ENCODE measurements around the gene XPA. TPM values are rescaled to one million over a fixed set of nuclear protein-coding genes. Genes with fewer than 3 reads are reported as not detected.

Gene XPA
- polyA plus RNA-seq, 1 experiment = 1.4 TPM

GRCh38 chr9:97659771-97660170 is 37.4 kb downstream of the XPA start:
- Histone ChIP-seq H3K36me3 (ENCODE audit: control insufficient read depth, insufficient read depth, low read length) (peaks cover 18% of the 10 kb centered on the region), H3K27me3 (ENCODE audit: control insufficient read depth, insufficient read depth, low read length) (no peaks in the 10 kb centered on the region), H3K4me3 (ENCODE audit: low read depth, low read length) (no peak overlapping the region)
- ChIA-PET CTCF (interaction anchor here (0.8 to 1.6 kb wide), 2 partner anchors 12 to 20 kb away, joined by 4 to 9 read pairs; no protein-coding TSS in a partner anchor), POLR2A (no interaction called here)
- no peak for TF ChIP-seq CTCF (IDR thresholded peaks at IDR 0.05; ENCODE audit: insufficient read depth, low read depth, low read length)
- DNase-seq (ENCODE audit: low read depth) = no peak

- no peak for TF ChIP-seq CTCF (IDR thresholded peaks at IDR 0.05; ENCODE audit: insufficient read depth, low read depth, low read length)
- Histone ChIP-seq H3K27me3 (ENCODE audit: control insufficient read depth, insufficient read depth, low read length) (no peaks in the 10 kb centered on the region), H3K4me3 (ENCODE audit: low read depth, low read length) (no peak overlapping the region), H3K36me3 (ENCODE audit: control insufficient read depth, insufficient read depth, low read length) (peaks cover 14% of the 10 kb centered on the region)
- CTCF ChIA-PET = no interaction called here
- no peak for DNase-seq (ENCODE audit: low read depth)
- POLR2A ChIA-PET = no interaction called here
Observed at GRCh38 chr9:97658707-97659106, 38.4 kb downstream of the XPA start.

- Histone ChIP-seq H3K36me3 (ENCODE audit: control insufficient read depth, insufficient read depth, low read length) (peaks cover 5% of the 10 kb centered on the region), H3K27me3 (ENCODE audit: control insufficient read depth, insufficient read depth, low read length) (no peaks in the 10 kb centered on the region), H3K4me3 (ENCODE audit: low read depth, low read length) (no peak overlapping the region)
- no peak for TF ChIP-seq CTCF (IDR thresholded peaks at IDR 0.05; ENCODE audit: insufficient read depth, low read depth, low read length)
- no peak for DNase-seq (ENCODE audit: low read depth)
- POLR2A ChIA-PET = no interaction called here
- CTCF ChIA-PET = no interaction called here
Observed at GRCh38 chr9:97651646-97652045, 45.5 kb downstream of the XPA start.

GRCh38 chr9:97647996-97648395 is 49.1 kb downstream of the XPA start:
- CTCF ChIA-PET = interaction anchor here (0.8 to 1.2 kb wide), 4 partner anchors 11 to 22 kb away, joined by 3 to 4 read pairs (median 3); no protein-coding TSS in a partner anchor
- POLR2A ChIA-PET = no interaction called here
- Histone ChIP-seq H3K36me3 (ENCODE audit: control insufficient read depth, insufficient read depth, low read length) (peaks cover 5% of the 10 kb centered on the region), H3K4me3 (ENCODE audit: low read depth, low read length) (no peak overlapping the region), H3K27me3 (ENCODE audit: control insufficient read depth, insufficient read depth, low read length) (no peaks in the 10 kb centered on the region)
- DNase-seq (ENCODE audit: low read depth) = no peak
- TF ChIP-seq CTCF (IDR thresholded peaks at IDR 0.05; ENCODE audit: insufficient read depth, low read depth, low read length) = no peak

DNA sequence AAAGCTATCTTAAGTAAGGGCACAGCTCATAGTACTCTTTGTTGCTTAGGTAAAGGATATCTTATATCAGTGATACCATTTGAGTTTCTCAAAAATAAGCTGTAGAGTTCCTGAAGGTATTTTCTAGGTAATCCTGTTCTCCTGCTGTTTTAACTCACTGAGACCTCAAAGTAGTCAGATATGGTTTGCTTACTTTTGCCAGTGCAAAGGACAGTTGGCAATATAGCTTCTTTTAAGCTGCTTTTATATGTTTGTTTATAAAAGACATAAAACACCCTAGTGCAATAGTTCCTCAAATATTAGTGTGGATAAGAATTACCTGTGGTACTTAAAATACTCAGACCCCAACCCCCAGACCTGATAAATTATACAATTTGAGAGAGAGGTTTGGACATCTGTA is 51.4 kb downstream of the XPA start:
- H3K36me3 ChIP-seq (ENCODE audit: control insufficient read depth, insufficient read depth, low read length) = peaks cover 5% of the 10 kb centered on the region
- no peak overlapping the region for H3K4me3 ChIP-seq (ENCODE audit: low read depth, low read length)
- ChIA-PET POLR2A (no interaction called here), CTCF (interaction anchor here (1.3 kb wide), 1 partner anchor 11 kb away, joined by 3 read pairs; no protein-coding TSS in a partner anchor)
- TF ChIP-seq CTCF (IDR thresholded peaks at IDR 0.05; ENCODE audit: insufficient read depth, low read depth, low read length) = no peak
- DNase-seq (ENCODE audit: low read depth) = no peak
- no peaks in the 10 kb centered on the region for H3K27me3 ChIP-seq (ENCODE audit: control insufficient read depth, insufficient read depth, low read length)

Data from BJ (cell line).